ENCODE data around the gene MRPL30. TPM values are rescaled to one million over a fixed set of nuclear protein-coding genes. Genes with fewer than 3 reads are reported as not detected.

The MRPL30 gene
- total RNA-seq, result 33.9 and 36.1 TPM in 2 replicates

GRCh38 chr2:99180755-99181623 lies at the start of gene MRPL30, which contains the start of gene MITD1:
TSS of gene MRPL30 (plus strand) at chr2:99181184. CDS start at chr2:99186204, 5,020 bp downstream.
TSS of gene MITD1 (minus strand) at chr2:99181058. CDS start at chr2:99180981, 77 bp downstream.

GRCh38 chr2:99141110-99142108 lies 39.6 kb upstream of the MRPL30 start, which contains the start of gene C2orf15:
TSS of gene C2orf15 (plus strand) at chr2:99141707. CDS start at chr2:99150559, 8,852 bp downstream.

GRCh38 chr2:99154643-99155536 lies 26.1 kb upstream of the MRPL30 start, which contains the start of the genes LIPT1 and TSGA10:
TSS of gene LIPT1 (plus strand) at chr2:99154967. CDS start at chr2:99161958, 6,991 bp downstream.
TSS of gene TSGA10 (minus strand) at chr2:99154942. CDS start at chr2:99109439, 45,503 bp downstream.

Other genes with a start within 250 kb of the MRPL30 start
- gene CRACDL, start 245.0 kb upstream of the MRPL30 start, total RNA-seq, result not detected in 2 replicates
- gene C2orf15, start 39.5 kb upstream of the MRPL30 start, total RNA-seq, result 0.18 TPM in 1 of 2 replicates, not detected in the other
- gene TSGA10, start 26.2 kb upstream of the MRPL30 start, total RNA-seq, result 3.3 and 13.1 TPM in 2 replicates
- 4.1 and 6.2 TPM in 2 replicates for gene LIPT1, start 26.2 kb upstream of the MRPL30 start, total RNA-seq
- 25.5 and 26.9 TPM in 2 replicates for gene MITD1, start 126 bp upstream of the MRPL30 start, total RNA-seq
- gene LYG2, start 74.5 kb downstream of the MRPL30 start, total RNA-seq, result not detected in 2 replicates
- 0.14 TPM in 1 of 2 replicates, not detected in the other for gene LYG1, start 120.0 kb downstream of the MRPL30 start, total RNA-seq
- 81.1 and 88.9 TPM in 2 replicates for gene TXNDC9, start 155.1 kb downstream of the MRPL30 start, total RNA-seq
- 34.7 and 57.7 TPM in 2 replicates for gene EIF5B, start 156.2 kb downstream of the MRPL30 start, total RNA-seq